Immature natural killer cell (primary cell): ENCODE measurements around the gene SMG6. TPM values are rescaled to one million over a fixed set of nuclear protein-coding genes. Genes with fewer than 3 reads are reported as not detected.

Source experiments
- DNase-seq, 3 donors: peaks; one replicate each; pipeline ENCODE4 v3.0.0; 2022; ENCODE audit warnings: mixed read lengths in 1 of 3
- H3K27ac Mint-ChIP-seq, 6 donors: one replicate each; pipeline ENCODE4 v1.8.0; 2020; ENCODE audit warnings: mixed read lengths in 6 of 6, mild to moderate bottlenecking in 5 of 6, inconsistent platforms in 4 of 6, moderate library complexity in 3 of 6
- H3K27me3 Mint-ChIP-seq, 3 donors: one replicate each; pipeline ENCODE4 v1.8.0; 2020 to 2021; ENCODE audit warnings: low read depth in 3 of 3, mild to moderate bottlenecking in 3 of 3, mixed read lengths in 3 of 3, moderate library complexity in 3 of 3, inconsistent platforms in 1 of 3
- H3K36me3 Mint-ChIP-seq, 3 donors: one replicate each; pipeline ENCODE4 v1.8.0; 2020; ENCODE audit warnings: mixed read lengths in 3 of 3, inconsistent platforms in 2 of 3, mild to moderate bottlenecking in 2 of 3
- H3K4me1 Mint-ChIP-seq, 2 donors: one replicate each; pipeline ENCODE4 v1.8.0; 2020; ENCODE audit warnings: inconsistent platforms in 2 of 2, mild to moderate bottlenecking in 2 of 2, mixed read lengths in 2 of 2, moderate library complexity in 1 of 2
- H3K4me3 Mint-ChIP-seq, 5 donors: one replicate each; pipeline ENCODE4 v1.8.0; 2020; ENCODE audit warnings: mild to moderate bottlenecking in 5 of 5, mixed read lengths in 5 of 5, inconsistent platforms in 3 of 5, moderate library complexity in 3 of 5
- H3K9me3 Mint-ChIP-seq, 6 donors: one replicate each; pipeline ENCODE4 v1.8.0; 2020; ENCODE audit warnings: mild to moderate bottlenecking in 6 of 6, mixed read lengths in 6 of 6, inconsistent platforms in 4 of 6, moderate library complexity in 3 of 6
- polyA plus RNA-seq, 3 donors: library from polyadenylated mRNA; unstranded; fragments of 300-500 nt; fragmentation: Illumina TruSeq; gene quantifications; one replicate each; pipeline ENCODE4 v1.2.3, GENCODE V29; 2021

Gene SMG6
- polyA plus RNA-seq, 3 donors from 2014 or later: 1.6 to 9.8 (median 4.7) TPM

- Mint-ChIP-seq H3K9me3 (no peaks in the 10 kb centered on the region), H3K27me3 (peaks cover 0 to 5% (median 0%) of the 10 kb centered on the region in 3 donors), H3K36me3 (peaks cover 21 to 51% (median 39%) of the 10 kb centered on the region in 3 donors), H3K4me3 (no peak overlapping the region), H3K4me1 (peaks cover 10 to 14% of the 10 kb centered on the region in 2 donors), H3K27ac (peak overlapping the region in 1 of 6 donors; percentile 31)
- DNase-seq: no peak
Observed at GRCh38 chr17:2292100-2292499, 11.5 kb downstream of the SMG6 start.

- Mint-ChIP-seq H3K27me3 (peaks cover 0 to 5% (median 0%) of the 10 kb centered on the region in 3 donors), H3K9me3 (no peaks in the 10 kb centered on the region), H3K4me1 (no peaks in the 10 kb centered on the region), H3K27ac (no peak overlapping the region), H3K4me3 (no peak overlapping the region), H3K36me3 (peaks cover 22 to 44% (median 32%) of the 10 kb centered on the region in 3 donors)
- DNase-seq: no peak
Observed at GRCh38 chr17:2289878-2290478, 13.6 kb downstream of the SMG6 start.

- DNase-seq: no peak
- H3K9me3 Mint-ChIP-seq: no peaks in the 10 kb centered on the region
- H3K27ac Mint-ChIP-seq: peak overlapping the region in 2 of 6 donors; percentile 30 to 32
- peaks cover 0 to 9% (median 2%) of the 10 kb centered on the region in 3 donors for H3K27me3 Mint-ChIP-seq
- peaks cover 5 to 15% of the 10 kb centered on the region in 2 donors for H3K4me1 Mint-ChIP-seq
- H3K4me3 Mint-ChIP-seq: no peak overlapping the region
- H3K36me3 Mint-ChIP-seq: peaks cover 45 to 56% (median 53%) of the 10 kb centered on the region in 3 donors
Observed at GRCh38 chr17:2283302-2283701, 20.3 kb downstream of the SMG6 start.

GRCh38 chr17:2282297-2282873 is 21.2 kb downstream of the SMG6 start:
- Mint-ChIP-seq H3K9me3 (no peaks in the 10 kb centered on the region), H3K27me3 (peaks cover 0 to 6% (median 2%) of the 10 kb centered on the region in 3 donors), H3K4me3 (no peak overlapping the region), H3K4me1 (peaks cover 5 to 15% of the 10 kb centered on the region in 2 donors), H3K27ac (peak overlapping the region; percentile 29 to 90 (median 71)), H3K36me3 (peaks cover 42 to 52% (median 48%) of the 10 kb centered on the region in 3 donors)
- DNase-seq: peak; percentile 57 to 66 (median 61)

- Mint-ChIP-seq H3K4me1 (peaks cover 24 to 36% of the 10 kb centered on the region in 2 donors), H3K9me3 (no peaks in the 10 kb centered on the region), H3K27me3 (peaks cover 0 to 6% (median 2%) of the 10 kb centered on the region in 3 donors), H3K36me3 (peaks cover 36 to 45% (median 39%) of the 10 kb centered on the region in 3 donors), H3K27ac (peak overlapping the region in 2 of 6 donors; percentile 75 to 80), H3K4me3 (no peak overlapping the region)
- no peak for DNase-seq
Observed at GRCh38 chr17:2279707-2280106, 23.9 kb downstream of the SMG6 start.

- DNase-seq: no peak
- Mint-ChIP-seq H3K27ac (peak overlapping the region in 1 of 6 donors; percentile 83), H3K36me3 (peaks cover 29 to 38% (median 30%) of the 10 kb centered on the region in 3 donors), H3K27me3 (peaks cover 0 to 6% (median 0%) of the 10 kb centered on the region in 3 donors), H3K9me3 (no peaks in the 10 kb centered on the region), H3K4me3 (no peak overlapping the region), H3K4me1 (peaks cover 33 to 44% of the 10 kb centered on the region in 2 donors)
Observed at GRCh38 chr17:2277429-2278170, 26.0 kb downstream of the SMG6 start.

- Mint-ChIP-seq H3K27me3 (no peaks in the 10 kb centered on the region), H3K27ac (peak overlapping the region; percentile 34 to 86 (median 58)), H3K9me3 (no peaks in the 10 kb centered on the region), H3K4me3 (peak overlapping the region; percentile 4 to 54 (median 34)), H3K4me1 (peaks cover 40 to 44% of the 10 kb centered on the region in 2 donors), H3K36me3 (peaks cover 12 to 25% (median 22%) of the 10 kb centered on the region in 3 donors)
- DNase-seq: peak in 2 of 3 donors; percentile 32
Observed at GRCh38 chr17:2275722-2276121, 27.9 kb downstream of the SMG6 start.

- H3K27ac Mint-ChIP-seq: peak overlapping the region in 3 of 6 donors; percentile 6 to 16 (median 13)
- H3K4me1 Mint-ChIP-seq: peaks cover 48 to 57% of the 10 kb centered on the region in 2 donors
- peak overlapping the region in 1 of 5 donors; percentile 15 for H3K4me3 Mint-ChIP-seq
- H3K27me3 Mint-ChIP-seq: peaks cover 0 to 2% (median 0%) of the 10 kb centered on the region in 3 donors
- peaks cover 12 to 18% (median 17%) of the 10 kb centered on the region in 3 donors for H3K36me3 Mint-ChIP-seq
- no peak for DNase-seq
- no peaks in the 10 kb centered on the region for H3K9me3 Mint-ChIP-seq
Observed at GRCh38 chr17:2274414-2274813, 29.2 kb downstream of the SMG6 start.

GRCh38 chr17:2271985-2272702 is 31.4 kb downstream of the SMG6 start:
- Mint-ChIP-seq H3K9me3 (no peaks in the 10 kb centered on the region), H3K4me3 (peak overlapping the region; percentile 15 to 75 (median 51)), H3K27ac (peak overlapping the region; percentile 36 to 69 (median 66)), H3K27me3 (peaks cover 0 to 2% (median 0%) of the 10 kb centered on the region in 3 donors), H3K4me1 (peaks cover 59 to 71% of the 10 kb centered on the region in 2 donors), H3K36me3 (peaks cover 0 to 10% (median 7%) of the 10 kb centered on the region in 3 donors)
- DNase-seq: peak in 2 of 3 donors; percentile 35 to 36

- H3K9me3 Mint-ChIP-seq: peaks cover 0 to 1% (median 0%) of the 10 kb centered on the region in 6 donors
- H3K27me3 Mint-ChIP-seq: peaks cover 7 to 15% (median 14%) of the 10 kb centered on the region in 3 donors
- H3K36me3 Mint-ChIP-seq: peaks cover 0 to 9% (median 7%) of the 10 kb centered on the region in 3 donors
- DNase-seq: no peak
- H3K4me1 Mint-ChIP-seq: peaks cover 77 to 86% of the 10 kb centered on the region in 2 donors
- H3K27ac Mint-ChIP-seq: peak overlapping the region; percentile 98 to 100 (median 100)
- H3K4me3 Mint-ChIP-seq: peak overlapping the region; percentile 79 to 93 (median 86)
Observed at GRCh38 chr17:2267354-2267753, 36.2 kb downstream of the SMG6 start.

GRCh38 chr17:2266865-2267228 is 36.7 kb downstream of the SMG6 start:
- H3K9me3 Mint-ChIP-seq: peaks cover 0 to 1% (median 0%) of the 10 kb centered on the region in 6 donors
- no peak for DNase-seq
- peak overlapping the region; percentile 98 to 100 (median 100) for H3K27ac Mint-ChIP-seq
- H3K4me1 Mint-ChIP-seq: peaks cover 77 to 86% of the 10 kb centered on the region in 2 donors
- H3K27me3 Mint-ChIP-seq: peaks cover 7 to 15% (median 14%) of the 10 kb centered on the region in 3 donors
- H3K36me3 Mint-ChIP-seq: peaks cover 0 to 10% (median 3%) of the 10 kb centered on the region in 3 donors
- peak overlapping the region; percentile 79 to 93 (median 86) for H3K4me3 Mint-ChIP-seq

- H3K27ac Mint-ChIP-seq: peak overlapping the region; percentile 98 to 100 (median 100)
- H3K4me3 Mint-ChIP-seq: peak overlapping the region; percentile 79 to 93 (median 86)
- H3K9me3 Mint-ChIP-seq: peaks cover 0 to 1% (median 0%) of the 10 kb centered on the region in 6 donors
- peaks cover 0 to 14% (median 0%) of the 10 kb centered on the region in 3 donors for H3K36me3 Mint-ChIP-seq
- H3K27me3 Mint-ChIP-seq: peaks cover 7 to 15% (median 14%) of the 10 kb centered on the region in 3 donors
- peak; percentile 95 to 96 (median 96) for DNase-seq
- peaks cover 80 to 88% of the 10 kb centered on the region in 2 donors for H3K4me1 Mint-ChIP-seq
Observed at GRCh38 chr17:2266045-2266864, 37.3 kb downstream of the SMG6 start.
